A549 (cell line): Measurements from ENCODE around the gene SMC5. TPM values are rescaled to one million over a fixed set of nuclear protein-coding genes. Genes with fewer than 3 reads are reported as not detected.

Experiments
- ATAC-seq, 2 experiments: fragments of 200-7000 bp in 1 of 2; fragments of >200 bp in 1 of 2; cut with Nextera tagmentation in 1 of 2; cut with Tn5 transposase in 1 of 2; 3 replicates each; pipeline versions ENCODE4 v1.8.0 to v1.9.1; 2018 to 2020; ENCODE audit warnings: mild to moderate bottlenecking in 1 of 2, moderate library complexity in 1 of 2
- CTCF ChIA-PET: fragments of 300-600 bp; sonication (Branson Sonifier 250); formaldehyde crosslinking; extraction: SDS; loops from one replicate; lab custom pipeline; 2021; ENCODE audit warnings: antibody characterized with exemption, inconsistent platforms; lab: Yijun Ruan, JAX
- POLR2A ChIA-PET: fragments of 350-600 bp; formaldehyde crosslinking; extraction: SDS; loops from one replicate; lab custom pipeline; 2021; ENCODE audit warnings: antibody characterized with exemption, inconsistent platforms; lab: Yijun Ruan, JAX
- DNase-seq, 2 experiments: peaks; one replicate each; pipeline versions ENCODE4 v3.0.0 to v3.0.0-alpha.2; 2011 to 2016; ENCODE audit warnings: low read depth in 1 of 2, low spot score in 1 of 2
- FAIRE-seq: peaks from 2 replicates; lab custom pipeline; 2011; peaks lifted over from hg19 to GRCh38; lab: Jason Lieb, UNC
- H3K27ac ChIP-seq, 2 experiments: fragments of >200 bp; sonication (Bioruptor Twin); formaldehyde crosslinking; 3 replicates each; pipeline ENCODE4 v1.5.1; 2016 to 2017
- H3K4me1 ChIP-seq: fragments of >200 bp; sonication (Bioruptor Twin); formaldehyde crosslinking; 3 replicates; pipeline ENCODE4 v1.6.1; 2016
- H3K4me2 ChIP-seq: fragments of >200 bp; sonication (Bioruptor Twin); formaldehyde crosslinking; 3 replicates; pipeline ENCODE4 v1.6.1; 2016
- H3K4me3 ChIP-seq: fragments of >200 bp; sonication (Bioruptor Twin); formaldehyde crosslinking; 3 replicates; pipeline ENCODE4 v1.5.1; 2016
- H3K9me3 ChIP-seq: fragments of >200 bp; sonication (Bioruptor Twin); formaldehyde crosslinking; 3 replicates; pipeline ENCODE4 v1.6.1; 2016
- CHD2 ChIP-seq: fragments of 150-350 bp; IDR thresholded peaks from 2 replicates; pipeline ENCODE4 v1.6.1; 2014; ENCODE audit warnings: low read length; ENCODE audit not compliant: partially characterized antibody
- CTCF ChIP-seq: fragments of >200 bp; sonication (Bioruptor Twin); formaldehyde crosslinking; IDR thresholded peaks from 3 replicates; pipeline ENCODE4 v1.5.1; 2016
- E2F6 ChIP-seq: IDR thresholded peaks from 2 replicates; pipeline ENCODE4 v1.6.1; 2012; ENCODE audit warnings: low read depth, borderline replicate concordance
- EP300 ChIP-seq, 2 experiments: fragments of >200 bp; sonication (Bioruptor Twin); formaldehyde crosslinking; IDR thresholded peaks; 2 replicates in 1 of 2; 3 replicates in 1 of 2; pipeline ENCODE4 v1.6.1; 2016 to 2017
- FOSB ChIP-seq: fragments of 250-450 bp; sonication (Bioruptor Pico); IDR thresholded peaks from 2 replicates; pipeline ENCODE4 v1.5.0; 2020; ENCODE audit warnings: mild to moderate bottlenecking, moderate library complexity
- HOXA7 ChIP-seq: fragments of 250-450 bp; sonication (Bioruptor Pico); IDR thresholded peaks from 2 replicates; pipeline ENCODE4 v1.5.0; 2020; ENCODE audit warnings: mild to moderate bottlenecking, moderate library complexity
- NPAS2 ChIP-seq: fragments of 250-450 bp; sonication (Bioruptor Pico); IDR thresholded peaks from 2 replicates; pipeline ENCODE4 v1.8.0; 2022; ENCODE audit warnings: mild to moderate bottlenecking, moderate library complexity, borderline replicate concordance
- POLR2A ChIP-seq: IDR thresholded peaks from 2 replicates; pipeline ENCODE4 v1.6.1; 2012; ENCODE audit warnings: mild to moderate bottlenecking, low read length
- RAD21 ChIP-seq, 2 experiments: fragments of >200 bp in 1 of 2; sonication (Bioruptor Twin) in 1 of 2; formaldehyde crosslinking in 1 of 2; IDR thresholded peaks in 1 of 2; conservative IDR thresholded peaks in 1 of 2; 2 replicates in 1 of 2; 3 replicates in 1 of 2; pipeline ENCODE4 v1.6.1; 2012 to 2018; ENCODE audit warnings: inconsistent platforms in 1 of 2
- RCOR1 ChIP-seq: fragments of 150-350 bp; IDR thresholded peaks from 2 replicates; pipeline ENCODE4 v1.6.1; 2014; ENCODE audit warnings: antibody characterized with exemption, low read length, low read depth
- SREBF2 ChIP-seq: fragments of 450-650 bp; IDR thresholded peaks from 2 replicates; pipeline ENCODE4 v1.6.1; 2014; ENCODE audit warnings: mild to moderate bottlenecking, moderate library complexity
- ZFP36 ChIP-seq: fragments of 450-650 bp; IDR thresholded peaks from 2 replicates; pipeline ENCODE4 v1.6.1; 2014; ENCODE audit warnings: borderline replicate concordance; ENCODE audit not compliant: partially characterized antibody
- WGBS: methylation state at CpG from one replicate; pipeline ENCODE4 v1.1.6; 2017; ENCODE audit errors: missing lambda C conversion rate; 5-methylcytosine and 5-hydroxymethylcytosine counted together
- polyA plus RNA-seq, 4 experiments: library from polyadenylated mRNA; depleted of rRNA in 3 of 4; stranded (reverse); fragments of >200 nt; fragmentation: RNase III in 1 of 4; extraction: RNeasy Plus Mini Kit Qiagen cat#74134 plus additional on column Dnase treatment in 1 of 4; gene quantifications; 2 replicates in 3 of 4; 3 replicates in 1 of 4; pipeline ENCODE4 v1.2.3, GENCODE V29; 2011 to 2017
- TF ChIP-seq, protein P1 (sequence below): fragments of >200 bp; sonication (Bioruptor Twin); formaldehyde crosslinking; IDR thresholded peaks from 2 replicates; pipeline ENCODE4 v1.6.1; 2016
- TF ChIP-seq, protein P2 (sequence below): fragments of >200 bp; sonication (Bioruptor Twin); formaldehyde crosslinking; IDR thresholded peaks from 3 replicates; pipeline ENCODE4 v1.6.1; 2016
- TF ChIP-seq, protein P3 (sequence below): fragments of 200-600 bp; sonication (generic); IDR thresholded peaks from 2 replicates; pipeline ENCODE4 v1.6.1; 2016; ENCODE audit warnings: antibody characterized with exemption, mild to moderate bottlenecking, moderate library complexity

The SMC5 gene
- polyA plus RNA-seq, 2 of the 4 experiments (the other 2 are of a cell fraction): 17.4 to 28.0 TPM

GRCh38 chr9:70392189-70392588 is 133.4 kb downstream of the SMC5 start:
- Histone ChIP-seq H3K4me3 (no peak overlapping the region), H3K4me1 (no peaks in the 10 kb centered on the region), H3K4me2 (no peak overlapping the region), H3K27ac (no peak overlapping the region), H3K9me3 (no peaks in the 10 kb centered on the region)
- ATAC-seq: peak; percentile 82 to 90; a peak in 5 of 6 replicates
- ChIA-PET CTCF (interaction anchor here (0.8 to 1.6 kb wide), 9 partner anchors 12 to 210 kb away, joined by 3 to 7 read pairs (median 3); partner anchors contain the start of gene KLF9), POLR2A (no interaction called here)
- WGBS: 33% methylated on average over 2 of the region's 2 CpGs
- no peak for FAIRE-seq
- DNase-seq: peak in 1 of 2 experiments; percentile 24
- TF ChIP-seq RAD21 (conservative IDR thresholded peaks at IDR 0.05 in 1 of 2, IDR thresholded peaks at IDR 0.05 in 1 of 2): peak; percentile 18 to 33; a peak in 1 of 5 replicates
- TF ChIP-seq RCOR1: no peak
- TF ChIP-seq, protein P1, sequence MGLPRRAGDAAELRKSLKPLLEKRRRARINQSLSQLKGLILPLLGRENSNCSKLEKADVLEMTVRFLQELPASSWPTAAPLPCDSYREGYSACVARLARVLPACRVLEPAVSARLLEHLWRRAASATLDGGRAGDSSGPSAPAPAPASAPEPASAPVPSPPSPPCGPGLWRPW: no peak
- no peak for TF ChIP-seq HOXA7 (CRISPR knock-in tag)
- TF ChIP-seq, protein P2, sequence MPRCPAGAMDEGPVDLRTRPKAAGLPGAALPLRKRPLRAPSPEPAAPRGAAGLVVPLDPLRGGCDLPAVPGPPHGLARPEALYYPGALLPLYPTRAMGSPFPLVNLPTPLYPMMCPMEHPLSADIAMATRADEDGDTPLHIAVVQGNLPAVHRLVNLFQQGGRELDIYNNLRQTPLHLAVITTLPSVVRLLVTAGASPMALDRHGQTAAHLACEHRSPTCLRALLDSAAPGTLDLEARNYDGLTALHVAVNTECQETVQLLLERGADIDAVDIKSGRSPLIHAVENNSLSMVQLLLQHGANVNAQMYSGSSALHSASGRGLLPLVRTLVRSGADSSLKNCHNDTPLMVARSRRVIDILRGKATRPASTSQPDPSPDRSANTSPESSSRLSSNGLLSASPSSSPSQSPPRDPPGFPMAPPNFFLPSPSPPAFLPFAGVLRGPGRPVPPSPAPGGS: no peak
- TF ChIP-seq EP300 (IDR thresholded peaks at IDR 0.05): no peak
- TF ChIP-seq CTCF: peak; percentile 27; the same call in 2 of the 3 replicates

DNA sequence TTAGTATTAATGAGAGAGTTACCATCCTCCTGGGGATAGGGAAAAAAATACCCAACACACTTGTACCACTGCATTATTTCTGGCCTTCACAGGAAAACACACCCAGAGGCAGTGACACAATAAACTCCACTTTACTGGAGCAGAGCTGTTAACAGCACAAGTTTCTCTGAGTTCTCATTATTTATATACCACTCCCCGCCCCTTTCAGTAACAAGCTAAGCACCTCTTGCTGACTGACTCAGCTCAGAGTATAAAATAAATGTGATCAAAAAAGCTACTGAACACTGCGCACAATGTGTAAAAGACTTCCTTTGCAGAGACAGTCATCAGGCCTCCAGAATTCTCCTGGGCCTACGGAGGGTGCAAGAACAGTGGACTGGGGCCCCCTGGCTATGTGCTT is 134.1 kb downstream of the SMC5 start:
- H3K4me3 ChIP-seq: no peak overlapping the region
- TF ChIP-seq E2F6: no peak
- no peak for TF ChIP-seq POLR2A
- TF ChIP-seq CHD2: no peak
- no peak for TF ChIP-seq FOSB (CRISPR knock-in tag)
- TF ChIP-seq CTCF: no peak
- TF ChIP-seq NPAS2: no peak
- TF ChIP-seq, all 56 proteins: peak for 0
- ATAC-seq: no peak
- no peaks in the 10 kb centered on the region for H3K9me3 ChIP-seq
- WGBS: 90% methylated on average over 3 of the region's 3 CpGs
- FAIRE-seq: no peak
- ChIA-PET POLR2A (no interaction called here), CTCF (interaction anchor here (1.6 to 1.8 kb wide), 2 partner anchors 117 to 210 kb away, joined by 3 to 7 read pairs; no protein-coding TSS in a partner anchor)
- no peaks in the 10 kb centered on the region for H3K4me1 ChIP-seq
- H3K4me2 ChIP-seq: no peak overlapping the region
- DNase-seq: no peak
- no peak overlapping the region for H3K27ac ChIP-seq

GRCh38 chr9:70395652-70396051 is 136.9 kb downstream of the SMC5 start:
- WGBS: 71% methylated on average over 6 of the region's 6 CpGs
- no peak for TF ChIP-seq RAD21 (conservative IDR thresholded peaks at IDR 0.05 in 1 of 2, IDR thresholded peaks at IDR 0.05 in 1 of 2)
- TF ChIP-seq RCOR1: no peak
- TF ChIP-seq, protein P3, sequence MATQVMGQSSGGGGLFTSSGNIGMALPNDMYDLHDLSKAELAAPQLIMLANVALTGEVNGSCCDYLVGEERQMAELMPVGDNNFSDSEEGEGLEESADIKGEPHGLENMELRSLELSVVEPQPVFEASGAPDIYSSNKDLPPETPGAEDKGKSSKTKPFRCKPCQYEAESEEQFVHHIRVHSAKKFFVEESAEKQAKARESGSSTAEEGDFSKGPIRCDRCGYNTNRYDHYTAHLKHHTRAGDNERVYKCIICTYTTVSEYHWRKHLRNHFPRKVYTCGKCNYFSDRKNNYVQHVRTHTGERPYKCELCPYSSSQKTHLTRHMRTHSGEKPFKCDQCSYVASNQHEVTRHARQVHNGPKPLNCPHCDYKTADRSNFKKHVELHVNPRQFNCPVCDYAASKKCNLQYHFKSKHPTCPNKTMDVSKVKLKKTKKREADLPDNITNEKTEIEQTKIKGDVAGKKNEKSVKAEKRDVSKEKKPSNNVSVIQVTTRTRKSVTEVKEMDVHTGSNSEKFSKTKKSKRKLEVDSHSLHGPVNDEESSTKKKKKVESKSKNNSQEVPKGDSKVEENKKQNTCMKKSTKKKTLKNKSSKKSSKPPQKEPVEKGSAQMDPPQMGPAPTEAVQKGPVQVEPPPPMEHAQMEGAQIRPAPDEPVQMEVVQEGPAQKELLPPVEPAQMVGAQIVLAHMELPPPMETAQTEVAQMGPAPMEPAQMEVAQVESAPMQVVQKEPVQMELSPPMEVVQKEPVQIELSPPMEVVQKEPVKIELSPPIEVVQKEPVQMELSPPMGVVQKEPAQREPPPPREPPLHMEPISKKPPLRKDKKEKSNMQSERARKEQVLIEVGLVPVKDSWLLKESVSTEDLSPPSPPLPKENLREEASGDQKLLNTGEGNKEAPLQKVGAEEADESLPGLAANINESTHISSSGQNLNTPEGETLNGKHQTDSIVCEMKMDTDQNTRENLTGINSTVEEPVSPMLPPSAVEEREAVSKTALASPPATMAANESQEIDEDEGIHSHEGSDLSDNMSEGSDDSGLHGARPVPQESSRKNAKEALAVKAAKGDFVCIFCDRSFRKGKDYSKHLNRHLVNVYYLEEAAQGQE: no peak
- TF ChIP-seq ZFP36: no peak
- TF ChIP-seq SREBF2: no peak
- TF ChIP-seq CHD2: no peak
- Histone ChIP-seq H3K4me3 (no peak overlapping the region), H3K27ac (no peak overlapping the region), H3K4me2 (no peak overlapping the region), H3K9me3 (no peaks in the 10 kb centered on the region), H3K4me1 (no peaks in the 10 kb centered on the region)
- CTCF ChIA-PET: interaction anchor here (1.2 kb wide), 1 partner anchor 26 kb away, joined by 3 read pairs; no protein-coding TSS in a partner anchor
- no peak for ATAC-seq
- POLR2A ChIA-PET: no interaction called here
- FAIRE-seq: no peak
- DNase-seq: no peak
